Type B pancreatic cell (in vitro differentiated cells): ENCODE measurements around the gene SMCHD1. TPM values are rescaled to one million over a fixed set of nuclear protein-coding genes. Genes with fewer than 3 reads are reported as not detected.

ENCODE experiments used
- DNase-seq: peaks from one replicate; pipeline ENCODE4 v3.0.0; 2021; ENCODE audit warnings: mixed read lengths; ENCODE audit not compliant: unreplicated experiment; ENCODE audit errors: extremely low spot score
- H3K27ac Mint-ChIP-seq: 2 replicates; pipeline ENCODE4 v1.8.0; 2021; ENCODE audit warnings: mild to moderate bottlenecking, mixed read lengths
- H3K27me3 Mint-ChIP-seq: 2 replicates; pipeline ENCODE4 v1.8.0; 2021; ENCODE audit warnings: mixed read lengths
- H3K36me3 Mint-ChIP-seq: 2 replicates; pipeline ENCODE4 v1.8.0; 2021; ENCODE audit warnings: mixed read lengths
- H3K4me1 Mint-ChIP-seq: one replicate; pipeline ENCODE4 v1.8.0; 2021; ENCODE audit warnings: mixed read lengths; ENCODE audit not compliant: unreplicated experiment
- H3K4me3 Mint-ChIP-seq: 2 replicates; pipeline ENCODE4 v1.8.0; 2021; ENCODE audit warnings: mild to moderate bottlenecking, mixed read lengths
- H3K9me3 Mint-ChIP-seq: 2 replicates; pipeline ENCODE4 v1.8.0; 2021; ENCODE audit warnings: mixed read lengths
- total RNA-seq: library from RNA; stranded (reverse); gene quantifications from 2 replicates; pipeline ENCODE4 v1.2.1, GENCODE V29; 2021; ENCODE audit warnings: low replicate concordance
- TF ChIP-seq, protein P1 (sequence below): fragments of 200-600 bp; sonication (generic); conservative IDR thresholded peaks from 2 replicates; pipeline ENCODE4 v1.5.0; 2021; ENCODE audit warnings: antibody characterized with exemption, mild to moderate bottlenecking

SMCHD1 gene
- total RNA-seq, 1 donor from 2014 or later: 56.5 TPM

DNA sequence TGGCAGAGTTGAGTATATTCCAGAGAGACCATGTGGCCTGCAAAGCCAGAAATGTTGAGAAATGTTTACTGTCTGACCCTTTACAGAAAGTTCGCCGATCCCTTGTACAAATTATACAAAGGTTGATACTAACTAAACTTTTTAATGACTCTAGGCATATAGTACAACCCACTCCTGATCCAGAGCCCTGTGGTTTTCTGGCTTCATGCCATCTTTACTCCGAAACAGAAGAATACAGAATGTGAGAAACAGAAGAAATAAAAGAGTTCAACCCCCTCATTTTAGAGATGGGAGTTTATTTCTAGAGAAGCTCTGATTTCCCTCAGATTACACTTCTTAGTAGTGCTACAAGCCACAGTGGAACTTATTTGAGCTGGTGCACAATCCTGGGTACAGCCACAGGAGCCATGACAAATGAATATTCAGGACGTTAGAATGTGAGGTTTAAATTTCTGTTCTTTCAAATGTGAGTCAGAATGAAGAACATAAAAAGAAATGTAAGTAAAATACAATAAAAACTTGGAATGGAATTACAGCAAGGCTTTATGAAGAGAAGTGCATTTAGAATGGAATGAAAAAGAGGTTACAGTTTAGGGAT is 38.0 kb upstream of the SMCHD1 start:
- H3K27ac Mint-ChIP-seq: no peak overlapping the region
- peaks cover 24% of the 10 kb centered on the region for H3K36me3 Mint-ChIP-seq
- TF ChIP-seq, protein P1, sequence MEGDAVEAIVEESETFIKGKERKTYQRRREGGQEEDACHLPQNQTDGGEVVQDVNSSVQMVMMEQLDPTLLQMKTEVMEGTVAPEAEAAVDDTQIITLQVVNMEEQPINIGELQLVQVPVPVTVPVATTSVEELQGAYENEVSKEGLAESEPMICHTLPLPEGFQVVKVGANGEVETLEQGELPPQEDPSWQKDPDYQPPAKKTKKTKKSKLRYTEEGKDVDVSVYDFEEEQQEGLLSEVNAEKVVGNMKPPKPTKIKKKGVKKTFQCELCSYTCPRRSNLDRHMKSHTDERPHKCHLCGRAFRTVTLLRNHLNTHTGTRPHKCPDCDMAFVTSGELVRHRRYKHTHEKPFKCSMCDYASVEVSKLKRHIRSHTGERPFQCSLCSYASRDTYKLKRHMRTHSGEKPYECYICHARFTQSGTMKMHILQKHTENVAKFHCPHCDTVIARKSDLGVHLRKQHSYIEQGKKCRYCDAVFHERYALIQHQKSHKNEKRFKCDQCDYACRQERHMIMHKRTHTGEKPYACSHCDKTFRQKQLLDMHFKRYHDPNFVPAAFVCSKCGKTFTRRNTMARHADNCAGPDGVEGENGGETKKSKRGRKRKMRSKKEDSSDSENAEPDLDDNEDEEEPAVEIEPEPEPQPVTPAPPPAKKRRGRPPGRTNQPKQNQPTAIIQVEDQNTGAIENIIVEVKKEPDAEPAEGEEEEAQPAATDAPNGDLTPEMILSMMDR: no peak
- H3K4me3 Mint-ChIP-seq: no peak overlapping the region
- H3K4me1 Mint-ChIP-seq: no peaks in the 10 kb centered on the region
- H3K27me3 Mint-ChIP-seq: no peaks in the 10 kb centered on the region
- no peaks in the 10 kb centered on the region for H3K9me3 Mint-ChIP-seq
- no peak for DNase-seq

DNA sequence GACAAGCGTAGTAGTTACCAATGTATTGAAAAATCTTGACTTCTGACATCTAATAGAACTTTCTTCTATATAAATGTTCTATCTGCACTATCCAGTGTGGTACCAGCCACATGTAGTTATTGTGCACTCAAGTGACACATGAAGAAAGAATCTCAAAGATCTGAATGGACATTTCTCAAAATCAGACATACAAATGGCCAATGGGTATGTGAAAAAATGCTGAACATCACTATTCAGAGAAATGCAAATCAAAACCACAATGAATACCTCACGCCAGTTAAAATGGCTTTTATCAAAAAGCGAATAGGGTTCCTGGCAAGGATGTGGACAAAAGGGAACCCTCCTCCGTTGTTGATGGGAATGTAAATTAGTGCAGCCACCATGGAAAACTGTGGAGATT is 37.5 kb upstream of the SMCHD1 start:
- no peaks in the 10 kb centered on the region for H3K27me3 Mint-ChIP-seq
- TF ChIP-seq, protein P1: no peak
- no peaks in the 10 kb centered on the region for H3K9me3 Mint-ChIP-seq
- DNase-seq: no peak
- no peaks in the 10 kb centered on the region for H3K4me1 Mint-ChIP-seq
- H3K27ac Mint-ChIP-seq: no peak overlapping the region
- H3K4me3 Mint-ChIP-seq: no peak overlapping the region
- peaks cover 19% of the 10 kb centered on the region for H3K36me3 Mint-ChIP-seq

DNA sequence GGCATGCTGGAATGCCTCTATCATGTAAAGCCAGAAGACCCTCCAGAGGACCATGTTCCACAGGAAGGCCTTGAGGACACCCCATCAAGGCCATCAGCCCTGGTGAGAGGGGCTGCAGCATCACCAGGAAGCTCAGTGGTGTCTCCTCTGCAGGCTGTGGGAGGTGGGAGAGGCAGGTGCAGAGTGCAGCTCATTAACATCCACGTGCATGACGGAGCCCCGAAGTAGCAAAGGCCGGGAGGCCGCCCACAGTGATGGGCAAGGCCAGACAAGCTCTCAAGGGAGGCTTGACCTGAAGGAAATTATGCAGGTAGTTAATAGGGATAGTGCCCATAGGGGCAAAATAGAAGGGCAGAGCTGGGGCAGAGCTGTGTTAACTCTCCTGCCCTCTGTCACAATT is 30.3 kb upstream of the SMCHD1 start:
- TF ChIP-seq, protein P1: no peak
- H3K27ac Mint-ChIP-seq: no peak overlapping the region
- H3K4me1 Mint-ChIP-seq: no peaks in the 10 kb centered on the region
- no peaks in the 10 kb centered on the region for H3K9me3 Mint-ChIP-seq
- no peaks in the 10 kb centered on the region for H3K36me3 Mint-ChIP-seq
- H3K4me3 Mint-ChIP-seq: no peak overlapping the region
- H3K27me3 Mint-ChIP-seq: no peaks in the 10 kb centered on the region
- DNase-seq: no peak

DNA sequence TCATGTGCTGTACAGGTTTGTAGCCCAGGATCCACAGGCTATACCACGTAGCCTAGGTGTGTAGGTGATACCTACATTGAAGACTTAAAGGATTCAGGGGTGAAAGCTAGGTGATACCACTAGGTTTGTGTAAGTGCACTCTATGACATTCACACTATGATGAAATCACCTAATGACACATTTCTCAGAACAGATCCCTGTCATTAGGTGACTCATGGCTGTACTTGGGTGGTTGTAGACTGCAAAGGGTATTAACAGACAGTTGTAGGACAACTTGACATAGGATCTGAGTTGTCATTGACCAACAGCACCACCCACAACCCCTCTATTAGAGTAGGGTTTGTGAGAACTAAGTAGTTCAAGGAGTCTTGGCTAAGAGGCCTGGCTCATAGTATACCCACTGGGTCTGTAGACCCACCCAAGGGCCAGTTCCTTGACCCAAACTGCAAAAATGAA is 27.7 kb upstream of the SMCHD1 start:
- no peaks in the 10 kb centered on the region for H3K9me3 Mint-ChIP-seq

DNA sequence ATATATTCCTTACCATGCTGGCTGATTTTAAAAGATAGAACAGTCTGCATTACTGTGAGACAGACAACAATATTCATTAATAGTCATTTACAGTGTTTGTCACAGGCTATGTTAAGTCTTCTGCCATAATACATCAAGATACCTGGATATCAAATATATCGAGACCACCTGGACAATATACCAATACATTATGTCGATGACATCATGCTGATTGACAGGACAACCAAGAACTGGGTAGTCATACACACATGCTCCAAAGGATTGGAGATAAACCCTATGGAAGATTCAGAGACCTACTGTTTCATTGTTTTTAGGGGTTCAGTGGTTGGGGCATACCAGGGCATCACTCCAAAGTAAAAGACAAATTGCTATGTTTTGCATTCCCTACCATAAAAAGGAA is 26.5 kb upstream of the SMCHD1 start:
- no peak for DNase-seq
- H3K27ac Mint-ChIP-seq: no peak overlapping the region
- no peak overlapping the region for H3K4me3 Mint-ChIP-seq
- no peaks in the 10 kb centered on the region for H3K9me3 Mint-ChIP-seq
- H3K36me3 Mint-ChIP-seq: no peaks in the 10 kb centered on the region
- TF ChIP-seq, protein P1: no peak
- no peaks in the 10 kb centered on the region for H3K27me3 Mint-ChIP-seq
- no peaks in the 10 kb centered on the region for H3K4me1 Mint-ChIP-seq

More for the DNA sequence above, 27.7 kb upstream of the SMCHD1 start:
- TF ChIP-seq, protein P1: no peak
- H3K36me3 Mint-ChIP-seq: no peaks in the 10 kb centered on the region
- DNase-seq: no peak
- H3K27ac Mint-ChIP-seq: no peak overlapping the region
- no peaks in the 10 kb centered on the region for H3K4me1 Mint-ChIP-seq
- no peaks in the 10 kb centered on the region for H3K27me3 Mint-ChIP-seq
- no peak overlapping the region for H3K4me3 Mint-ChIP-seq
